PC-3 (cell line): Measurements from ENCODE around the gene VPS35. TPM values are rescaled to one million over a fixed set of nuclear protein-coding genes. Genes with fewer than 3 reads are reported as not detected.

Experiments used
- ATAC-seq: fragments of 200-7000 bp; cut with Tn5 transposase; 2 replicates; pipeline ENCODE4 v1.9.1; 2020; ENCODE audit warnings: mild to moderate bottlenecking, moderate library complexity
- BruUV-seq: library from RNA; stranded (reverse); fragments of 400-500 nt; replicated peaks from 2 replicates; lab custom pipeline; 2021; lab: Mats Ljungman, UMichigan
- CTCF ChIA-PET: fragments of 300-600 bp; sonication (Branson Sonifier 250); formaldehyde crosslinking; loops from one replicate; lab custom pipeline; 2022; ENCODE audit warnings: antibody characterized with exemption; lab: Charles Lee
- POLR2A ChIA-PET: fragments of 300-600 bp; sonication (Branson Sonifier 250); formaldehyde crosslinking; loops from one replicate; lab custom pipeline; 2022; ENCODE audit warnings: antibody characterized with exemption; ENCODE audit not compliant: unreplicated experiment; lab: Charles Lee
- DNase-seq: peaks from one replicate; pipeline ENCODE4 v3.0.0-alpha.2; 2015
- H2AFZ ChIP-seq: fragments of 300-600 bp; sonication (generic); 2 replicates; pipeline ENCODE4 v1.6.0; 2016; ENCODE audit warnings: antibody characterized with exemption, low read length
- H3F3A ChIP-seq: fragments of 300-600 bp; sonication (generic); one replicate; pipeline ENCODE4 v1.6.0; 2017; ENCODE audit warnings: antibody characterized with exemption, low read length, control low read depth, mild to moderate bottlenecking; ENCODE audit not compliant: unreplicated experiment
- H3K27ac ChIP-seq: fragments of 300-600 bp; sonication (generic); 2 replicates; pipeline ENCODE4 v1.5.1; 2016; ENCODE audit warnings: mild to moderate bottlenecking, low read length
- H3K27me3 ChIP-seq: fragments of 300-600 bp; sonication (generic); 2 replicates; pipeline ENCODE4 v1.6.1; 2016; ENCODE audit warnings: low read length, mixed read lengths
- H3K36me3 ChIP-seq: fragments of 300-600 bp; sonication (generic); 2 replicates; pipeline ENCODE4 v1.6.1; 2016; ENCODE audit warnings: low read depth, mixed run types, low read length, mixed read lengths
- H3K4me1 ChIP-seq: fragments of 300-600 bp; sonication (generic); 2 replicates; pipeline ENCODE4 v1.5.1; 2016; ENCODE audit warnings: low read length; ENCODE audit not compliant: insufficient read depth
- H3K4me2 ChIP-seq: fragments of 300-600 bp; sonication (generic); 2 replicates; pipeline ENCODE4 v1.6.0; 2016; ENCODE audit warnings: low read length
- H3K4me3 ChIP-seq: fragments of 300-600 bp; sonication (generic); 2 replicates; pipeline ENCODE4 v1.5.1; 2016; ENCODE audit warnings: mild to moderate bottlenecking, low read length, mixed read lengths
- H3K79me2 ChIP-seq: fragments of 300-600 bp; sonication (generic); 2 replicates; pipeline ENCODE4 v1.6.1; 2017; ENCODE audit warnings: low read length, mixed read lengths
- H3K9ac ChIP-seq: fragments of 300-600 bp; sonication (generic); 2 replicates; pipeline ENCODE4 v1.6.0; 2016; ENCODE audit warnings: mild to moderate bottlenecking, low read length
- H3K9me2 ChIP-seq: fragments of 300-600 bp; sonication (generic); replicated peaks from 2 replicates; pipeline ENCODE4 v1.6.1; 2016; ENCODE audit warnings: mixed run types, low read length, mixed read lengths
- H3K9me3 ChIP-seq: fragments of 300-600 bp; sonication (generic); 2 replicates; pipeline ENCODE4 v1.6.1; 2016; ENCODE audit warnings: low read length, mixed read lengths
- H4K20me1 ChIP-seq: fragments of 300-600 bp; sonication (generic); 2 replicates; pipeline ENCODE4 v1.6.1; 2016; ENCODE audit warnings: low read length, mixed read lengths
- CTCF ChIP-seq: fragments of 300-600 bp; sonication (generic); conservative IDR thresholded peaks from 2 replicates; pipeline ENCODE4 v1.5.1; 2017; ENCODE audit warnings: antibody characterized with exemption, low read depth, mild to moderate bottlenecking, low read length
- EZH2 ChIP-seq: fragments of 300-600 bp; sonication (generic); IDR thresholded peaks from one replicate; pipeline ENCODE4 v1.6.1; 2017; ENCODE audit warnings: antibody characterized with exemption, mild to moderate bottlenecking, low read length; ENCODE audit not compliant: unreplicated experiment
- EZH2phosphoT487 ChIP-seq: fragments of 300-600 bp; sonication (generic); IDR thresholded peaks from 2 replicates; pipeline ENCODE4 v1.6.1; 2018; ENCODE audit warnings: mild to moderate bottlenecking, antibody characterized with exemption, low read length, borderline replicate concordance
- intact Hi-C: fragments of 100-400 bp; cut with micrococcal nuclease; formaldehyde crosslinking; loops from 2 replicates; pipeline ENCODE4 v1.9.0; 2023
- total RNA-seq: library from RNA; depleted of rRNA; stranded (reverse); fragments of >200 nt; gene quantifications from 2 replicates; pipeline ENCODE4 v1.2.3, GENCODE V29; 2014

VPS35 gene
- total RNA-seq, 1 experiment from 2014 or later, result 39.3 TPM

GRCh38 chr16:46721885-46722284 is 32.9 kb upstream of the VPS35 start:
- H3K27ac ChIP-seq, result no peak overlapping the region
- BruUV-seq, result no TSS peak
- H3F3A ChIP-seq, result no peaks in the 10 kb centered on the region
- H3K9ac ChIP-seq, result no peak overlapping the region
- no peaks in the 10 kb centered on the region for H3K79me2 ChIP-seq
- POLR2A ChIA-PET, result no interaction called here
- DNase-seq, result no peak
- H3K27me3 ChIP-seq, result no peaks in the 10 kb centered on the region
- no peaks in the 10 kb centered on the region for H3K9me3 ChIP-seq
- no peaks in the 10 kb centered on the region for H3K4me1 ChIP-seq
- intact Hi-C loops, result no loop called here
- no peak for ATAC-seq
- no peaks in the 10 kb centered on the region for H3K9me2 ChIP-seq
- no peak overlapping the region for H3K4me3 ChIP-seq
- no peaks in the 10 kb centered on the region for H4K20me1 ChIP-seq
- no peak overlapping the region for H3K4me2 ChIP-seq
- no peak overlapping the region for H2AFZ ChIP-seq
- TF ChIP-seq EZH2phosphoT487, result no peak
- TF ChIP-seq CTCF, result no peak
- no peak for TF ChIP-seq EZH2
- CTCF ChIA-PET, result no interaction called here
- H3K36me3 ChIP-seq, result no peaks in the 10 kb centered on the region

GRCh38 chr16:46720619-46721018 is 31.6 kb upstream of the VPS35 start:
- no peak for ATAC-seq
- no peak overlapping the region for H3K27ac ChIP-seq
- no peaks in the 10 kb centered on the region for H3K9me2 ChIP-seq
- H3F3A ChIP-seq, result no peaks in the 10 kb centered on the region
- no peaks in the 10 kb centered on the region for H4K20me1 ChIP-seq
- no peaks in the 10 kb centered on the region for H3K9me3 ChIP-seq
- intact Hi-C loops, result no loop called here
- no peak overlapping the region for H2AFZ ChIP-seq
- H3K79me2 ChIP-seq, result no peaks in the 10 kb centered on the region
- no peaks in the 10 kb centered on the region for H3K4me1 ChIP-seq
- H3K4me2 ChIP-seq, result no peak overlapping the region
- DNase-seq, result no peak
- CTCF ChIA-PET, result no interaction called here
- TF ChIP-seq CTCF, result no peak
- TF ChIP-seq EZH2, result no peak
- TF ChIP-seq EZH2phosphoT487, result no peak
- POLR2A ChIA-PET, result no interaction called here
- no peaks in the 10 kb centered on the region for H3K36me3 ChIP-seq
- no peaks in the 10 kb centered on the region for H3K27me3 ChIP-seq
- H3K9ac ChIP-seq, result no peak overlapping the region
- H3K4me3 ChIP-seq, result no peak overlapping the region
- no TSS peak for BruUV-seq

- Histone ChIP-seq H3K4me2 (no peak overlapping the region), H3K79me2 (no peaks in the 10 kb centered on the region), H3K4me3 (no peak overlapping the region), H3K36me3 (no peaks in the 10 kb centered on the region), H3K27me3 (no peaks in the 10 kb centered on the region), H3K27ac (no peak overlapping the region), H4K20me1 (no peaks in the 10 kb centered on the region), H3K9me3 (no peaks in the 10 kb centered on the region), H3K9me2 (no peaks in the 10 kb centered on the region), H3K4me1 (no peaks in the 10 kb centered on the region), H2AFZ (no peak overlapping the region), H3K9ac (no peak overlapping the region), H3F3A (no peaks in the 10 kb centered on the region)
- ATAC-seq (no peak), DNase-seq (no peak)
- ChIA-PET CTCF (no interaction called here), POLR2A (no interaction called here)
- no peak for TF ChIP-seq EZH2
- TF ChIP-seq EZH2phosphoT487, result no peak
- no peak for TF ChIP-seq CTCF
- intact Hi-C loops, result no loop called here
- no TSS peak for BruUV-seq
Observed at GRCh38 chr16:46719528-46719927, 30.6 kb upstream of the VPS35 start.
